Stimulated activated memory B cell treated with anti-CD40 and anti-IgM and Interleukin-4, amounts not matched to agents 10 μg/mL and 1 μg/mL and 100 μg/mL, for 72 hours (primary cell): ENCODE results near the gene GPHN.

ENCODE experiments used
- ATAC-seq: fragments of 150-1000 bp; cut with Tn5 transposase; 2 replicates; pipeline ENCODE4 v1.10.0; 2021
- H3K27ac Mint-ChIP-seq: one replicate; pipeline ENCODE4 v1.8.0; 2022; ENCODE audit warnings: mild to moderate bottlenecking, mixed read lengths
- H3K27me3 Mint-ChIP-seq: one replicate; pipeline ENCODE4 v1.8.0; 2022; ENCODE audit warnings: mixed read lengths
- H3K36me3 Mint-ChIP-seq: one replicate; pipeline ENCODE4 v1.8.0; 2022; ENCODE audit warnings: mixed read lengths
- H3K4me1 Mint-ChIP-seq: one replicate; pipeline ENCODE4 v1.8.0; 2022; ENCODE audit warnings: mixed read lengths
- H3K4me3 Mint-ChIP-seq: one replicate; pipeline ENCODE4 v1.8.0; 2022; ENCODE audit warnings: mild to moderate bottlenecking, moderate library complexity, mixed read lengths
- H3K9me3 Mint-ChIP-seq: one replicate; pipeline ENCODE4 v1.8.0; 2022; ENCODE audit warnings: mixed read lengths

The GPHN gene

DNA sequence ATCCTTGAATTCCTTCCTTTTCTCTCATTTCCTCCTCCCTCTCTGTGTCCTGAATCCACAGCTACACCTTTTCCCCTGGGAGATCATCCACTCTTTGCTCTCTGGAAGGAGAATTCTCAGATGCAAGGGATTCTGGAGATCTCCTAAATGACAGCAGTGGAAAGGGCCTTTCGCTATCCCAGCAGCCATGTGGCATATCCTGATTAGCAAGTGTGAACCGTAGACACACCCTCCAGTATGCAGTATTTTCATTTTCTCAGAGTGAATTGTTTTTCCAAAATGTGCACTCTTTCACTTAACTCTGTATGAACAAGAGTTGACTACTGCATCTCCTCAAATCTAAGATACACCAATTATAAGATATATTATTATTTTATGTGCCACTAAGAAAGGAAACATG lies 687.3 kb downstream of the GPHN start:
- H3K27ac Mint-ChIP-seq = no peak overlapping the region
- no peak for ATAC-seq

DNA sequence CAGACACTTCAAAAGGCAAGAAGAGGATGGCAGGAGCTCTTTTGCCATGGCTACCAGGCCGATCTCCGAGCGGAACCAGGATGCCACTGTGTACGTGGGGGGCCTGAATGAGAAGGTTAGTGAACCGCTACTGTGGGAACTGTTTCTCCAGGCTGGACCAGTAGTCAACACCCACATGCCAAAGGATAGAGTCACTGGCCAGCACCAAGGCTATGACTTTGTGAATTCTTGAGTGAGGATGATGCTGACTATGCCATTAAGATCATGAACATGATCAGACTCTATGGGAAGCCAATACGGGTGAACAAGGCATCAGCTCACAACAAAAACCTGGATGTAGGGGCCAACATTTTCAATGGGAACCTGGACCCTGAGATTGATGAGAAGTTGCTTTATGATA lies 691.1 kb downstream of the GPHN start:
- H3K27ac Mint-ChIP-seq = no peak overlapping the region
- no peak overlapping the region for H3K4me3 Mint-ChIP-seq
- H3K9me3 Mint-ChIP-seq = no peaks in the 10 kb centered on the region
- no peak for ATAC-seq
- no peaks in the 10 kb centered on the region for H3K36me3 Mint-ChIP-seq
- H3K27me3 Mint-ChIP-seq = peaks cover 13% of the 10 kb centered on the region
- no peaks in the 10 kb centered on the region for H3K4me1 Mint-ChIP-seq

More for the DNA sequence above, 687.3 kb downstream of the GPHN start:
- Mint-ChIP-seq H3K9me3 (no peaks in the 10 kb centered on the region), H3K36me3 (no peaks in the 10 kb centered on the region), H3K27me3 (peaks cover 3% of the 10 kb centered on the region), H3K4me3 (no peak overlapping the region), H3K4me1 (no peaks in the 10 kb centered on the region)

DNA sequence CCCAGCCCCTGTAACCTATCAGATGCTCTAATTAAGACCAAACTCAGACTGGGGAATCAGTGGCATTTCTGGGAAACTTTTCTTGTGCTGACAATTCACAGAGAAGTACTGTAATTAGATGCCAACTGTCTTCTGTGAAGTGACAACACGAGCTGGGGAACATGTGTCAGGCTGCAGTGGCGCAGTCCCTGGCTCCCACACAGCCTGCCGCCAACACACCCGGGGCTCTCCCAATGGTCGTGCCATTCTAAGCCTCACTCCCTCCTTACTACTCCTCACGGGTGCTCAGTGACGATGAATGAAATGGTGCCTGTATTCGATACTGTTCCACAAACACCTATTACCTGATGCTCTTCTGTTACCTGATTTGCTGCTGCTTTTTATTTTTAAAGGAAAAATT lies 699.9 kb downstream of the GPHN start:
- Mint-ChIP-seq H3K4me1 (no peaks in the 10 kb centered on the region), H3K4me3 (no peak overlapping the region), H3K27ac (no peak overlapping the region), H3K36me3 (no peaks in the 10 kb centered on the region), H3K9me3 (peaks cover 2% of the 10 kb centered on the region), H3K27me3 (peaks cover 3% of the 10 kb centered on the region)
- ATAC-seq = no peak

DNA sequence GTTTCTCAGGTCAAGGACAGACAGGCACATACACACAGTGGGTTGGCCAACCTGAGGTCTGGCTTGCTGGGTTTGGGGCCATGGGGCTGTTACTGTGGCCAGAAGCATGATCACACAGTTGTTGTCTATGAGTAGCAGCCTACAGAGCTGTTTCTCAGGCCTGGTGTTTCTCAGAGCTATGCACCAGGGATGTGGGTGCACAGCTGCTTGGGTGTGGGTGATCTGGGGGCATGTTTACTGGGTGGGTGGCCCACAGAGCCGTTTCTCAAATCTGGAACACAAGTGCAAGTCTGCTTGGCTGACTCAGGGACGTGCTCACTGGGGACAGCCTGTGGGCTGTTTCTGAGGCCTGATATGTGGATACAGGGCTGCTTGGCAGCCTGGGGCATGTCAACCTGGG lies 710.2 kb downstream of the GPHN start:
- peak; percentile 34 for ATAC-seq
- H3K27me3 Mint-ChIP-seq = peaks cover 17% of the 10 kb centered on the region
- no peak overlapping the region for H3K4me3 Mint-ChIP-seq
- no peaks in the 10 kb centered on the region for H3K36me3 Mint-ChIP-seq
- H3K4me1 Mint-ChIP-seq = no peaks in the 10 kb centered on the region
- H3K9me3 Mint-ChIP-seq = no peaks in the 10 kb centered on the region
- no peak overlapping the region for H3K27ac Mint-ChIP-seq

DNA sequence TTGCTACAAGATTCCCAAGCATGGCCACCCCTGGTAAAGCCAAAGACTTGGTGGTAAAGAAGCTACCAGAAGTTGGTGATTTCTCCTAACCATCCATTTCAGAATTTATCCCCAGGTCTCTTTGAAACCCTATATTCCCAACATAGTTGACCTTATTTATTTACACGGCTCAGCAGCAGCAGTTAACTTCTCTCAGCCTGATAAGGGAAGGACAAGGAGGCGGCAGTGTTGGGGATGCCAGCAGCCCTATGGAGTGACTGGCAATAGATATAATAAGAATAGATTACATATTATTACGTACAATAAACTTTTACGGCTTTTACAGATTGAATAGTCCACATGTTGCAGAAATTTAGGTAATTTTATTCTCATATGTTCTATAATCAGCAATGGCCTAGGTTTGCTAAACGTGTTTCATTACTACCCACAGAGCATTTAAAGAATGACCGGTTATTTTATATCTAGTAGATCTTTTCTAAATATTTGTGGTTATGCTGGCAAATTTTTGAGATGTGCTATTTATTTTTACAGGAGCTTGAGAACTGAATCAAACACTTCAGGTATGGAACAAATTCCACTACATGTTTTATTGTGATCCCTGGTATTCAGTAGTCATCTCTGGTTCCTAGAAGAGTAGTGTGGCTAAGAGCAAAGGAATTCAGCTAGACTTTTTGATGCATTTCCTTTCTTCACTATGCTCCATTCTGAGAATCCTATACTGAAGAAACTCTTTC lies 713.5 kb downstream of the GPHN start:
- H3K36me3 Mint-ChIP-seq = no peaks in the 10 kb centered on the region
- no peaks in the 10 kb centered on the region for H3K9me3 Mint-ChIP-seq
- no peak overlapping the region for H3K4me3 Mint-ChIP-seq
- ATAC-seq = no peak
- no peak overlapping the region for H3K27ac Mint-ChIP-seq
- peaks cover 26% of the 10 kb centered on the region for H3K27me3 Mint-ChIP-seq
- no peaks in the 10 kb centered on the region for H3K4me1 Mint-ChIP-seq

DNA sequence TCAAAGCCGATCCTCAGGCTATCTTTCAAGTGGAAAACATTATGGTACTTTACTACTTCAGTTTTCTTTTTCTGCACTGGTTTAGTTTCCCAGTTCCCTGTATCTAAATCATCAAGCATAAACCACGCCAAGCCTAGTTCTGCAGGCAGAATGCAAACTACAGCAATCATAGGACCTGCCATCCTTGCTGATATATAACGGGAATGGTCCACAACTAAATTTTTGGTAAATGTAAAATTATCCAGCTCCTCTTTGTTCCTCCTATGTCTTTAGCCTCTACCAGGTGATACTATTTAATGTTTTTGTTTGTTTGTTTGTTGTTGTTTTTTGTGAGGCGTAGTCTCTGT lies 714.0 kb downstream of the GPHN start:
- Mint-ChIP-seq H3K4me3 (no peak overlapping the region), H3K36me3 (no peaks in the 10 kb centered on the region)

DNA sequence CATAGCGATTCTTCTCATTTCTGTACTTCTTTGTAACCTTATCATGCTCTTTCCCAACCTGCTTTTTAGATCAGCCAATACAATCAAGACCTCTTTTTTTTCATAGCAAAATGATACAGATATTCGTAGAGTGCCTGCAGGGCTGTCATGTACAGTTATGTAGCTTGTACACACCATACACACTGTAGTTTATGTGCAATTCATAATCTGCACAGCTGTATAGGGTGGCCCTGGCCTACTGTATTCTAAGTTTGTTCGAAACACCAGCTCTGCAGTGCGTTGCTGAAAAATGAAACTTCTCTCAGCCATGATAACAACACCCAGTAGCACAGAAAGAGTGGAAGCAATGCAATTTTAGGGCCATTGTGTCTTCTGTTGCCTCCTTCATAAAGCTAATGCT lies 717.6 kb downstream of the GPHN start:
- no peaks in the 10 kb centered on the region for H3K9me3 Mint-ChIP-seq
- H3K27ac Mint-ChIP-seq = no peak overlapping the region
- no peak overlapping the region for H3K4me3 Mint-ChIP-seq
- no peaks in the 10 kb centered on the region for H3K36me3 Mint-ChIP-seq
- H3K4me1 Mint-ChIP-seq = no peaks in the 10 kb centered on the region
- H3K27me3 Mint-ChIP-seq = peaks cover 9% of the 10 kb centered on the region
- no peak for ATAC-seq

More for the DNA sequence above, 714.0 kb downstream of the GPHN start:
- no peaks in the 10 kb centered on the region for H3K4me1 Mint-ChIP-seq
- H3K9me3 Mint-ChIP-seq = no peaks in the 10 kb centered on the region
- no peak overlapping the region for H3K27ac Mint-ChIP-seq
- ATAC-seq = no peak
- H3K27me3 Mint-ChIP-seq = peaks cover 26% of the 10 kb centered on the region

DNA sequence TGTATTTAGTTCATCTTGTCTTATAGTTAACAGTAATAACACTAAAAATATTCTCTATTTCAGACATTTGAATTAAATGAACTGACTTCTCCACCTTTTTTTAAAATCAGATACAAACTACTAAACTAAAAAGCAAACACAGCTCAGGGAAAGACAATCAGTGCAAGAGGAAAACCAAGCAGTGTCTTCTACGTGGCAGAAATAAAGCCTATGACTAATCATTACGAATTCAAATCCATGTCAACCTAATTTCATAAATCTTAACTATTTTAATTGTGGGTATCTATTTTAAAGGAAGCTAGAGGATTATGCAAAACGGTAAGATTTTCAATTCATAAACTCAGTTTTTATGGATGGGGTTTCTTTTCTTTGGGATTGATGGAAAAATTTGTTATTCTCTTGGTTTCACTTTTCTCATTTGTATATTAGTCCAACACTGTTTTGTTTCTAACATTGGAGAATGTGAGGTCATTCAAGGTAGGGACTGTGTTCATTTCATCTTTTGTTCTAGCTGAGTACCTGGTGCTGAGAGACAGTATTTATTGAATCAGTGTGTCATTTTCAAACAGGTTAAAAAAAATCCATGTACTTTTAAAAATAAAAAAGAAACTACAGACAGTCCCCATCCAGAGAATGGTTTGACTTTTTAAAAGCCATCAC lies 720.5 kb downstream of the GPHN start:
- no peaks in the 10 kb centered on the region for H3K4me1 Mint-ChIP-seq
- peaks cover 9% of the 10 kb centered on the region for H3K27me3 Mint-ChIP-seq
- no peak overlapping the region for H3K4me3 Mint-ChIP-seq
- H3K27ac Mint-ChIP-seq = no peak overlapping the region
- no peaks in the 10 kb centered on the region for H3K36me3 Mint-ChIP-seq
- ATAC-seq = no peak
- H3K9me3 Mint-ChIP-seq = no peaks in the 10 kb centered on the region
